ENCODE measurements around the gene PLG.
"Not testable (repeated sequence)": the region's sequence is repeated elsewhere in the genome, so short reads cannot be mapped to it uniquely, and the experiment has no call there.

The PLG gene

DNA sequence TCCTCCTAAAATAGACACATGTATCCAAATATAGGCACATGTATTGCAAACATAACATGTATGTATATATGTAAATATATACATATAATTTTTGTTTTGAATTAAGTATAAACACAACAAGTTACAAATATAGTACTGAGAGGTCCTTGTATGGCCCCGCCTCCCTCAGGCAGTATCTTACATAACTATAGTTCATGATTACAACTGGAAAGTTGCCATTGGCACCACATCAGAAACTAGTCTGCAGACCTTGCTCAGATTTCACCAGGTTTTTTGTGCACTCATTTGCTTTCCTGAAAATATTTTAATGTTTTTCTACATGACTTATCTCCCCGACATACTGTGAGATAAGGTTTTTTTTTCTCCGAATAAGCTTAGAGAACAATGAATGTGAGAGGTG, 5.2 kb upstream of the PLG start:
- DNase-seq (ENCODE audit: low read depth): not testable (repeated sequence)

GRCh38 chr6:160697826-160698225, 4.2 kb upstream of the PLG start:
- H3K4me3 ChIP-seq (ENCODE audit: low read depth, low read length): no peak overlapping the region
- DNase-seq (ENCODE audit: low read depth): no peak

More for the DNA sequence above, 5.2 kb upstream of the PLG start:
- not testable (repeated sequence) for H3K4me3 ChIP-seq (ENCODE audit: low read depth, low read length)

- DNase-seq (ENCODE audit: low read depth); H3K4me3 ChIP-seq (ENCODE audit: low read depth, low read length): not testable (repeated sequence)
Observed at GRCh38 chr6:160704688-160705087, 2.6 kb downstream of the PLG start.

GRCh38 chr6:160708993-160709392, 6.9 kb downstream of the PLG start:
- not testable (repeated sequence) for H3K4me3 ChIP-seq (ENCODE audit: low read depth, low read length); DNase-seq (ENCODE audit: low read depth)

DNA sequence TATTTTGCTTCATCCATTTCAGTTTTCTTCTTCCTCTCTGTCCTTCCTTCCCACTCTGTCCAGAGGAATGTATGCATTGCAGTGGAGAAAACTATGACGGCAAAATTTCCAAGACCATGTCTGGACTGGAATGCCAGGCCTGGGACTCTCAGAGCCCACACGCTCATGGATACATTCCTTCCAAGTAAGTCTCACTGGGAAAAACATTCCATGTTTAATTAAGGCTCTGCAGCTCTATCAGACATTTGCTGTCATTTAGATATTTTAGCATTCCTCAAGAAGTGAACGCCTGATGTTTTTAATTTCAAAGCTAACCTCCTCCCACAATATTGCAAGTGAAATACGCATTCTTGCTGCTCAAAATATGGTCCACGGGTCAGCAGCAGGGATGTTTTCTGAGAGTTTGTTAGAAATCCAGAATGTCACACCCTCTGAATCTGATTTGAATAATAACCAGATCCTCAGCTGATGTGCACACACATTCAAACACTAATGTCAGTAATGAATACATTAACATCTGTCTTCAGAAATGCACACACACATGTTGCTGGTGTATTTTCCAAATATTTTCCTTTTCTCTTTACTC, 12.8 kb downstream of the PLG start:
- no peak overlapping the region for H3K4me3 ChIP-seq (ENCODE audit: low read depth, low read length)
- no peak for DNase-seq (ENCODE audit: low read depth)

DNA sequence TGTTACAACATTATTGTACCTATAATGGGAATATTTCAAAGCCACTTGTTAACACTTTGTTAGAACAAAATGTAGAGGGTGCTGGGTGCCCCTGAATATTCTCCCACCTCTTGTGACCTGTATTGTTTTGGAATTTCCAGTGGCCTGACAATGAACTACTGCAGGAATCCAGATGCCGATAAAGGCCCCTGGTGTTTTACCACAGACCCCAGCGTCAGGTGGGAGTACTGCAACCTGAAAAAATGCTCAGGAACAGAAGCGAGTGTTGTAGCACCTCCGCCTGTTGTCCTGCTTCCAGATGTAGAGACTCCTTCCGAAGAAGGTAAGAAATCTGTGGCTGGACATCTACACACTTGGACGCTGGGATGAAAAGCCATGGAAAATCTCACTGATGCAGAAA, 28.9 kb downstream of the PLG start:
- no peak overlapping the region for H3K4me3 ChIP-seq (ENCODE audit: low read depth, low read length)
- DNase-seq (ENCODE audit: low read depth): no peak

DNA sequence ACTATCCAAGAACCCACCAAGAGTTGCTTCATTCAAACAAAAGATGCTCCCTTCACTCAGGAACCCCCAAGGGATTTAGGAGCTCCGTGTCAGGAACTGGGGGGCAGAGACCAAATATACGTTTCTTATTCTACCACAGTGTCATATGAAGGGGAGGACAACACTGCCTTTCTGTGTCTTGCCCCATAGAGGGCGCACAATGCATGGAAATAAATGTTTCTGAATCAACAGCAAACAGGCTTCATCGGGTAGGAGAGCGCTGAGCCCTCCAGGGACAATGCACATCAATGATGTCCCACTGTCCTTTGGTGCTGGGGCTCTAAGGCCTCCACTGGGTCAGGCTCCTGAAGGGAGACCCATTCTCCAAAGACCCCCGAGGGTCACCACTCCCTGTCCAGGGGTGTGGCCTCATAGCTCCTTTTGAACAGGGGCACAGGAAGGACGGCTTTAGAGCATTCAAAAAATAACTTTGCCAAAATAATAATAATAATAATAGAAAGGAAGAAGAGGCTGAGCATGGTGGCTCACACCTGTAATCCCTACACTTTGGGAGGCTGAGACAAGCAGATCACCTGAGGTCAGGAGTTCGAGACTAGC, 31.1 kb downstream of the PLG start:
- DNase-seq (ENCODE audit: low read depth): no peak

DNA sequence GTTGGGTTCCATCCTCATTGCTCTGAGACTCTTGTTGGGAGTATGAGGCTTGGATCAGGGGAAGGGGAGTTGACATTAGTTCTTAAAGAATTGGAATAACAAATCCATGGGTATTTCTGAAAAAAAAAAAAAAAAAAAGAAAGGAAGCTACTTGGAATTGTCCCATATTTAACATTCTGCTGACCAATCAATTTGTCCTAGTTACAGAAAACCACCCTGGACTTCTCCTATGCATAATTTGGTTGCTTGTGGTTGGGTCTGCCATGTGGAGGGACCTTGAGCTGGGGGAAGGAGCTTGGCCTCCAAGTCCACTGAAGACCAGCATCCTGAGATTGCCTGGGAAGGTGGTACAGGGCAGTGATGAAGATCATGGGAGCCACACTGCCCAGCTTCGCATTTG, 32.6 kb downstream of the PLG start:
- no peak overlapping the region for H3K4me3 ChIP-seq (ENCODE audit: low read depth, low read length)
- no peak for DNase-seq (ENCODE audit: low read depth)

More for the DNA sequence above, 31.1 kb downstream of the PLG start:
- no peak overlapping the region for H3K4me3 ChIP-seq (ENCODE audit: low read depth, low read length)

DNA sequence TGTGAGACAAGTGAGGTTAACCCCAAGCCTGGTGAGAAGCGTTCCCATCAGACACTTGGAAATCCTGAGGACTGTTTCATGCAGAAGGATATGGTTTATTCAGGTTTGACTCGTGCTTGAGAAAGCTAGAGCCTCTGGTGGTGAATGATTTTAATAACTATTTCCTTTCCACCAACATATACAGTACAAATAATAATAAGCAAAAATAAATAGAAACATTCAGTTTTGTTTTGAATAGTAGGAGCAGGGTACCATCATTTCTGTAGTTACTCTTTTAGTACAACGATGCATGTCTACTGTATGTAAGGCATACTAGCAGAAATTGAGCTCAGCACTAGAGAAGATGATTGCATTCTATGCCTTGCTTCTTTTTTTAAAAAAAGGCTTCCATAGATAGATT, 33.5 kb downstream of the PLG start:
- DNase-seq (ENCODE audit: low read depth): no peak
- H3K4me3 ChIP-seq (ENCODE audit: low read depth, low read length): no peak overlapping the region

GRCh38 chr6:160737934-160738333, 35.9 kb downstream of the PLG start:
- no peak for DNase-seq (ENCODE audit: low read depth)

DNA sequence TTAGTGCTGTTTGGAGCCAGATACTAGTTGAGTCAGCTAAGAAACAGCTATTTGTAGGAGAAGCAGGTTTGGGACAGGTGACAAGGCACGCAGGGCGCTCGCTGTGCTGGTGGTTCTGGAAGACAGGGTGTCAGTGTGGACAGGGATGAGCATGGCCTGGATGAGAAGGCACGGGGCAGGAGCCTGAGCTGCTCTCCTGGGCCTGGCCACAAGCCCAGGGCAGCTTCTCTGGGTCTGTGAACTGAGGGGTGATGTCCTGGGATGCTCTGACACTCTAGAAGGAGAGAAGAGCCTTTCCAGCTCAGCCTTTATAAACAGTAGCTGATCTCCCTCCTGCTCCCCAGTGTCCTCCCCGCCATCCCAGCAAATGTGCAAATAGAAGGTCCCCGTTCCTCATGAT, 37.9 kb downstream of the PLG start:
- H3K4me3 ChIP-seq (ENCODE audit: low read depth, low read length): no peak overlapping the region
- no peak for DNase-seq (ENCODE audit: low read depth)

More at GRCh38 chr6:160737934-160738333, 35.9 kb downstream of the PLG start:
- H3K4me3 ChIP-seq (ENCODE audit: low read depth, low read length): no peak overlapping the region

DNA sequence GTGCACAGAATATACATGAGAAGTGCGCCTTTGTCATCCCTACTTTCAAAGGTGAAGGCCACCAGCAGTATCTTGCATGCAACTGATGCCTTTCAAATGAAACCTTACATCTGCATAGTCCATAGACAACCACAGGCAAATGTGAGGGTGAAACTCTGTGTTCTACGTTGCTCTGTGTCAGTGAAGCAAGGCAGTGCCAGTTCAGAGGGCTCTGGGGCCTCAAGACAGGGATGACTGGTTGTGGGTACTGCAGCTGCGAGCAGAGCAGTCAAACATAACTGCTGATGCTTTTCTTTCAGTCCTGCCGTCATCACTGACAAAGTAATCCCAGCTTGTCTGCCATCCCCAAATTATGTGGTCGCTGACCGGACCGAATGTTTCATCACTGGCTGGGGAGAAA, 39.0 kb downstream of the PLG start:
- DNase-seq (ENCODE audit: low read depth); H3K4me3 ChIP-seq (ENCODE audit: low read depth, low read length): not testable (repeated sequence)

- H3K4me3 ChIP-seq (ENCODE audit: low read depth, low read length): no peak overlapping the region
- DNase-seq (ENCODE audit: low read depth): no peak
Observed at GRCh38 chr6:160742090-160742489, 40.0 kb downstream of the PLG start.

GRCh38 chr6:160750276-160750689, 48.2 kb downstream of the PLG start:
- DNase-seq (ENCODE audit: low read depth): no peak
- H3K4me3 ChIP-seq (ENCODE audit: low read depth, low read length): no peak overlapping the region

DNA sequence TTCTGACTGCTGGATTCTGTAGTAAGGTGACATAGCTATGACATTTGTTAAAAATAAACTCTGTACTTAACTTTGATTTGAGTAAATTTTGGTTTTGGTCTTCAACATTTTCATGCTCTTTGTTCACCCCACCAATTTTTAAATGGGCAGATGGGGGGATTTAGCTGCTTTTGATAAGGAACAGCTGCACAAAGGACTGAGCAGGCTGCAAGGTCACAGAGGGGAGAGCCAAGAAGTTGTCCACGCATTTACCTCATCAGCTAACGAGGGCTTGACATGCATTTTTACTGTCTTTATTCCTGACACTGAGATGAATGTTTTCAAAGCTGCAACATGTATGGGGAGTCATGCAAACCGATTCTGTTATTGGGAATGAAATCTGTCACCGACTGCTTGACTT, 51.2 kb downstream of the PLG start:
- not testable (repeated sequence) for DNase-seq (ENCODE audit: low read depth); H3K4me3 ChIP-seq (ENCODE audit: low read depth, low read length)

DNA sequence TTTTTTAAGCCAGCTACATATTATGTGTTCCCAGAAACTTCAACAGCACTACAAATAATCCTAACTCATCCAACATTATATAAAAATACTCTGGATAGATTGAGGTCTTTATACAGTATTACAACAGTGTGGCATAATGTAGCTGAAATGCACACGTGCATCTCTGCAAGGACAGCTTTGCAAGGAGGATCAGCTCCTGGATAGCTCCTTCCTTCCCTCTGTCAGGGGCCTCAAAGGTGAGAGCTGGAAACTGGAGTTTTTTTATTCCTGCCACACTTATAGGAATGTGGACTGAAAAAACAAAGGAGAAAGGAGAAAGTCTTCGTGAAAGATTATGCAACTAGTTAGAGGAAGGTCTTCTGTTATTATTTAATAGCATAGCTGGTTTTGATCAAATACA, 53.1 kb downstream of the PLG start:
- no peak for DNase-seq (ENCODE audit: low read depth)
- H3K4me3 ChIP-seq (ENCODE audit: low read depth, low read length): no peak overlapping the region

DNA sequence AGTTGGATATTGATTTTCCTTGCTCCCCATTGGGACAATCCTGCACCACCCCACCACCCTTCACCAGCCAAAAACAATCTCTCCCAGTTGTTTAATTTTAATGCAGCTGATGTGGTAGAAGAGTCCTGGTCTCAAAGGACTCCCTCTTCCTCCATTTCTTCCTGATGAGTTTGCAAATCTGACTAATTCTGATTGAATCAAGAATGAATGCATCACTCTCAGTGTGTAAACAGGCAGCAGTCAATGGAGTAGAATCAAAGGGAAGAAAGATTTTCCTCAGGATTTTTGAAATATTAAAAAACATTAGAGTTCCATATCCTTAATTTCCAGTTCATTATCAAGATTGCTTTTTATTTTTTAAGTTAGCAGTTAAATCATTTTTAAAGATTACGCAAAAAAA, 54.0 kb downstream of the PLG start:
- DNase-seq (ENCODE audit: low read depth): no peak
- no peak overlapping the region for H3K4me3 ChIP-seq (ENCODE audit: low read depth, low read length)

GRCh38 chr6:160756871-160757270, 54.8 kb downstream of the PLG start:
- no peak for DNase-seq (ENCODE audit: low read depth)
- no peak overlapping the region for H3K4me3 ChIP-seq (ENCODE audit: low read depth, low read length)

- no peak for DNase-seq (ENCODE audit: low read depth)
- no peak overlapping the region for H3K4me3 ChIP-seq (ENCODE audit: low read depth, low read length)
Observed at GRCh38 chr6:160764847-160765246, 62.8 kb downstream of the PLG start.

DNA sequence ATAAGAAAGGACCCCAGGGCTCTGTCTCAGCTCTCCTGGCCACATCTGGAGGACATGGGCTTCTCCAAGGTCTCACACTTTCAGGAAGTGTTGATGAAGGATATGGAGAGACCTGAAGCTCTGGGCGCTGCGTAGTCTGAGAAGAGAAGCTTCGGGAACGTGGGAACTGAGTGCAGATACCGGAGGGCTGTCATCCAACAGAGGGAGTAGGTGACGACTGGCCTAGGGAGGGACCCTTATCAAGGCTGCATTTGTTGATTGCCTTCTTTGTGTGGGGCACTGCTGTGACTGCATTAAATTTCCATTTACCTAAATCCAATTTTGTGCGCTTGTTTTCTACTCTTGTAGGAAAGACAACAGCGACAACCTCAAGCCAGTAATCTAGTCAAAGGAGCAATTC, 63.4 kb downstream of the PLG start:
- DNase-seq (ENCODE audit: low read depth): no peak
- no peak overlapping the region for H3K4me3 ChIP-seq (ENCODE audit: low read depth, low read length)

DNA sequence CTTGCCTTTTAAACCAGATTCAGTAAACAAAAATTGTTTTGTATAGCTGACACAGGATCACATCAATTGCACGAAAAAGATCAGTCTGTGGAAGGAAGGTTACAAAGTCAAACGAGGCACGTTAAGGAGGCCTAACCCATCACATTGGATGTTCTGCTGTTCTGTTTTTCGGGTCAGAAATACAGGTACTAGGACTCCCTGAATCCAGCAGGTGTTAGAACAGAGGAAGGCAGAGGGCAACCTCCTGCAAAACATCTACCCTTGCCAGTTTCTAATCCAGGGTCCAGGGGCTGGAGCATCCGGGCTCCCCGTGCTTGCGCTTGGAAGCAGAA, 64.6 kb downstream of the PLG start:
- no peak for DNase-seq (ENCODE audit: low read depth)
- no peak overlapping the region for H3K4me3 ChIP-seq (ENCODE audit: low read depth, low read length)
